ENCODE measurements around the gene SPATA24.

Gene SPATA24

DNA sequence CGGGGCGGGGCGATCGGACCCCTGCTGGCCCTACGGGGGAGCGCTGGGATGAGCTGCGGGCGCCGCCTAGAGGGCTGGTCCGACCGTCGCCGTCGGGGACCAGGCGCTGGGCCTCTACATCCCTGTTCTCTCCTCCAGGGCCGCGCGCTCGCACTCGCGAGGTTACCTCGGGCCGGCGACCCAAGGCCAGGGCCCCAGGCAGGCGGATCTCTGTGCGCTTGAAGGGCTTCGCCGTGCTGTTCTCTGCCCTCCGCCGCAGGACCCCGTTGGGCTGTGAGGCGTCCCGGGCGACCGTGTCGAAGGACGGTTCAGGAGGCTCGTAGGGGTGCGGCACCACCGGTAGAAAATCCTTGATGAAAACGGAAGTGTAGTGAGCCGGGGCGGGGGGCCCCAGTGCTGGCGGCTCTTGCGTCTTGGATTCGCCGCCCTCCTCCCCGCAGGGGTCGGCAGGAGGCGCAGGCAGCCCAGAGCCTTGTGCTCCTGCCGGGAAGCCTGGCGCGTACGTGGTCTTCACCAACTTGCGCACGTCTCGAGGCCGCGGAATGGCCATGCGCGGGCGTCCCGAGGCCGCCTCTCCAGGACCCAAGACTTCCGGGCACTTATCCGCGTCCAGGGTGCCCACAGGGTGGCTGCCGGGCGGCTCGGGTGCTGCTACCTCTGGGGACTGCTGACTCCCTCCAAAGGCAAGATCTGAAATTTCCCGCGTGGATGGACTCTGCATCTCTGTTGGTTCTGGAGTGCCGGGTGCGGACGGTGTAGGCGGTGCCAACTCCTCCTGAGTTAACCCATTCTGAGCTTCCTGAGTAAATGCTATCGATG, 11.0 kb downstream of the SPATA24 start:
- no peak overlapping the region for H3K27ac ChIP-seq
- CTCF ChIA-PET, result interaction anchor here (1.0 kb wide), 1 partner anchor 82 kb away, joined by 3 read pairs; no protein-coding TSS in a partner anchor
- peak; percentile 64 for DNase-seq (ENCODE audit: low spot score)
- TF ChIP-seq, protein P1, sequence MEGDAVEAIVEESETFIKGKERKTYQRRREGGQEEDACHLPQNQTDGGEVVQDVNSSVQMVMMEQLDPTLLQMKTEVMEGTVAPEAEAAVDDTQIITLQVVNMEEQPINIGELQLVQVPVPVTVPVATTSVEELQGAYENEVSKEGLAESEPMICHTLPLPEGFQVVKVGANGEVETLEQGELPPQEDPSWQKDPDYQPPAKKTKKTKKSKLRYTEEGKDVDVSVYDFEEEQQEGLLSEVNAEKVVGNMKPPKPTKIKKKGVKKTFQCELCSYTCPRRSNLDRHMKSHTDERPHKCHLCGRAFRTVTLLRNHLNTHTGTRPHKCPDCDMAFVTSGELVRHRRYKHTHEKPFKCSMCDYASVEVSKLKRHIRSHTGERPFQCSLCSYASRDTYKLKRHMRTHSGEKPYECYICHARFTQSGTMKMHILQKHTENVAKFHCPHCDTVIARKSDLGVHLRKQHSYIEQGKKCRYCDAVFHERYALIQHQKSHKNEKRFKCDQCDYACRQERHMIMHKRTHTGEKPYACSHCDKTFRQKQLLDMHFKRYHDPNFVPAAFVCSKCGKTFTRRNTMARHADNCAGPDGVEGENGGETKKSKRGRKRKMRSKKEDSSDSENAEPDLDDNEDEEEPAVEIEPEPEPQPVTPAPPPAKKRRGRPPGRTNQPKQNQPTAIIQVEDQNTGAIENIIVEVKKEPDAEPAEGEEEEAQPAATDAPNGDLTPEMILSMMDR (conservative IDR thresholded peaks at IDR 0.05; ENCODE audit: low read depth), result no peak
- POLR2A ChIA-PET (ENCODE audit: low non-redundant PET), result no interaction called here

DNA sequence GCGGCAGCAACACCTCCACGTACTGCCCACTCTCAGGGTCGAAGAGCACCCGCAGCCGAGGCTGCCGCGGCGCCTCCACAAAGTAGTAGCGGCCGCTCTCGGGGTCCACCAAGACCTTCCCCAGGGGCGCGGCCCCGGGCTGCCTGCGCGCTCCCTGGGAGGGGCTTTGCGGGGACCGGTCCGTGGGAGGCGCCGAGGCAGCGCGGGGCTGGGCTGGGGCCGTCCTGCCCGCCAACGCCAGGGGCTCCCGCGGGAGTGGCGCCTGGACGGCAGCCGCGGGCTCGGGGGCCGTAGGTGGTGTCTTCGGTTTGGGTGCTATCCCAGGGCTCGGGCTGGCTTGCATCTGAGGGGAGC, 11.6 kb downstream of the SPATA24 start:
- ChIA-PET POLR2A (ENCODE audit: low non-redundant PET) (interaction anchor here (1.3 kb wide), 1 partner anchor 50 kb away, joined by 5 read pairs; the partner anchor contains the start of gene PAIP2), CTCF (interaction anchor here (1.0 kb wide), 1 partner anchor 81 kb away, joined by 3 read pairs; no protein-coding TSS in a partner anchor)
- DNase-seq (ENCODE audit: low spot score), result no peak
- H3K27ac ChIP-seq, result peak overlapping the region; percentile 73
- TF ChIP-seq, protein P1 (conservative IDR thresholded peaks at IDR 0.05; ENCODE audit: low read depth), result no peak

- POLR2A ChIA-PET (ENCODE audit: low non-redundant PET), result interaction anchor here (0.6 to 1.3 kb wide), 3 partner anchors 50 to 147 kb away, joined by 3 to 5 read pairs (median 4); partner anchors contain the start of gene PAIP2
These were observed 12.1 kb downstream of the SPATA24 start for GRCh38 chr5:139391570-139392323.

DNA sequence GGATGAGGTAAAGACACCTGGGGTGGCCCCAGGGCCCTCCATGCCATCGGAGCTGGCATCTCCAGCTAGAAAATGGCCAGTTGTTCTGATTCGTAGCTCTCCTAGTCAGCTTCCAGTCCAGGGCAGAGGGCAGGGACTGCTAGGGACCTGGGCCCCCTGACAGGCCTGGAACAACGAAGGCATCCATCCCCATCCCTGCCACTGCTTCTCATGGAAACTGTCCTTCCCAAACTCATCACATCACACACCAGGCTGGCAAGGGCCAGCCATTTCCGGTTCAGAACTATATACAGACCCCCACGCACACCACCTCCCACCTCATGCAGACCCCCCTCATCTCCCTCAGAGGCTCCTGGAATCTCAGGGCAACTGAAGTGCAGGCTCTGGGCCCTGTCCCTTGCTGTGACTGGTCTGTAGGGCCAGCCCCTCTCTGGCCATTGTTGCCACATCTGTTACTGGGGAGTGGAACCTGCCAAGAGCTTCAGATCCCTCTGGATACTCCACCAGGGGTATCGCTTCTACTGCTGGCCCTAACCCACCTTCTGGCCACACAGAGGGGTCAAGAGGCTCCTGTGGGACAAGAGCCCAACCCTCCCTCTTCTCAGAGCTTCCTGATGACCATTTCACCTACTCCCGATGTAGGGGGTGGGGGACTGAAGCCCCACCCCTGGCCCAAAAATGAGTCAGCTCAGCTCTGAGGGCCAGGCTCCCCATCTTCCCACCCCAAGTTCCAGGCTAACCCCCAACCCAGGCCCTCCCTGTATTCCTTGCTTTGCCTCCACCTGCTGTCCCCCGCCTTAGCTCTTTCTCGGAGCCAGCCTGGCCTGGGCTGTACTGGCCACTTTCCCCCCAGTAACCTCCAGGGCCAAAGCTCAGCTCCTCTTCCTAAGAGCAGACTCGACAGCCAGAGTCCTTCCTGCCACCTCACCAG, 13.0 kb downstream of the SPATA24 start:
- ChIA-PET CTCF (interaction anchor here (0.5 to 1.5 kb wide), 2 partner anchors 15 to 31 kb away, joined by 3 to 4 read pairs; no protein-coding TSS in a partner anchor), POLR2A (ENCODE audit: low non-redundant PET) (interaction anchor here (0.6 to 1.3 kb wide), 3 partner anchors 49 to 146 kb away, joined by 3 to 5 read pairs (median 4); partner anchors contain the start of gene PAIP2)
- peak overlapping the region; percentile 73 for H3K27ac ChIP-seq
- DNase-seq (ENCODE audit: low spot score), result no peak
- TF ChIP-seq, protein P1 (conservative IDR thresholded peaks at IDR 0.05; ENCODE audit: low read depth), result no peak

More at GRCh38 chr5:139391570-139392323, 12.1 kb downstream of the SPATA24 start:
- peak overlapping the region; percentile 73 for H3K27ac ChIP-seq
- CTCF ChIA-PET, result interaction anchor here (1.0 to 1.5 kb wide), 2 partner anchors 31 to 81 kb away, joined by 3 to 4 read pairs; no protein-coding TSS in a partner anchor
- DNase-seq (ENCODE audit: low spot score), result peak; percentile 89
- TF ChIP-seq, protein P1 (conservative IDR thresholded peaks at IDR 0.05; ENCODE audit: low read depth), result no peak

DNA sequence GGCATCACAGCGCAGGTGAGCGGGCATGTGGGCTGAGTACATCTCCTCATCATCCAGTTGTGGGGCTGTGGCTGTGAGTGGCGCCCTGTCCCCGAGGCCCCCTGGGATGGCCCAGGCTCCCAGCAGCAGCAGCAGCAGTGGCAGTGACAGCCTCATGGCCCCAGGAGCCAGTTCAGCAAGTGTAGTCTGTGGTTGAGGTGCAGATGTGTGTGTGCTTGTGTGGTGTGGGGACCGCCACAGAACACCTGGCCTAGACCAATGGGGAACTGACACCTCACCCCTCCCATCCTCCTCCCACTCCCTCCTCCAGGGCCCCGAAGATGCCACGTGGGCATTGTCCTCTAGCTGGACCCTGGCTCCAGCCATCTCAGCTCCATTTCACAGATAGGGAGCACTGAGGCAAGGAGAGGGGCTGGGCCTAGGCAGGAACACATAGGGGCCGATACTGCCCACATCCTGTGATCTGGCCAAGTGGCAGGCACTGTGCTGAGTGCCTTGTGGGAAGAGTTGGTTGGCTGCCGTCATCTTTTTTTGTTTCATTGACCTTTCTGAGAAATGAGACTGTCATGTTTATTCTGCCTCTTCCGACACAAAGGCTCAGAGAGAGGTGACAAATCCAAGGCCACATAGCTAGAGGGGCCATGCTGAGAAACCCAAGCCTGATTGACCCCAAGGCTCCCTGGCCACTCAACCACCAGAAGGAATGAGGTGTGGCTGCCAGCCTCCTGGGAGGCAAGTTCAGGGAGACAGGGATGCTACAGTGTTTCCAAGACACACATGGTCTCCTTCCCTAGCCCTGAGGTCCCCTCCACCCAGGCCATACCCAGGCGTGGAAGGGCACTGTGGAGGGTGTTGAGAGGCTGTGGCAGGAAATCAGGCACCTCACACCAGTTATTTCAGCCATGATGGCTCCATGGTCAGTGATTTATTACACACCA, 13.9 kb downstream of the SPATA24 start, which contains the start of gene MZB1:
TSS of gene MZB1 (minus strand) at position 213 of the 938 bp plus-strand sequence. CDS start at position 156, 57 bp downstream.
- ChIA-PET CTCF (interaction anchor here (1.5 kb wide), 1 partner anchor 32 kb away, joined by 4 read pairs; no protein-coding TSS in a partner anchor), POLR2A (ENCODE audit: low non-redundant PET) (no interaction called here)
- TF ChIP-seq, protein P1 (conservative IDR thresholded peaks at IDR 0.05; ENCODE audit: low read depth), result no peak
- no peak for DNase-seq (ENCODE audit: low spot score)
- peak within 1 kb of the TSS; percentile 73 for H3K27ac ChIP-seq

All from RWPE1 (cell line).